T follicular helper cell (primary cell): ENCODE results near the gene PSME4.
"Not testable (repeated sequence)": the region's sequence is repeated elsewhere in the genome, so short reads cannot be mapped to it uniquely, and the experiment has no call there.

ENCODE experiments used
- DNase-seq: peaks from one replicate; pipeline ENCODE4 v3.0.0-alpha.2; 2020; ENCODE audit warnings: low read depth

PSME4 gene

GRCh38 chr2:53840580-53840979, 130.2 kb downstream of the PSME4 start:
- DNase-seq, result no peak

GRCh38 chr2:53829980-53830290, 140.9 kb downstream of the PSME4 start:
- DNase-seq, result not testable (repeated sequence)

- no peak for DNase-seq
Observed at GRCh38 chr2:53829273-53829979, 141.4 kb downstream of the PSME4 start.

DNA sequence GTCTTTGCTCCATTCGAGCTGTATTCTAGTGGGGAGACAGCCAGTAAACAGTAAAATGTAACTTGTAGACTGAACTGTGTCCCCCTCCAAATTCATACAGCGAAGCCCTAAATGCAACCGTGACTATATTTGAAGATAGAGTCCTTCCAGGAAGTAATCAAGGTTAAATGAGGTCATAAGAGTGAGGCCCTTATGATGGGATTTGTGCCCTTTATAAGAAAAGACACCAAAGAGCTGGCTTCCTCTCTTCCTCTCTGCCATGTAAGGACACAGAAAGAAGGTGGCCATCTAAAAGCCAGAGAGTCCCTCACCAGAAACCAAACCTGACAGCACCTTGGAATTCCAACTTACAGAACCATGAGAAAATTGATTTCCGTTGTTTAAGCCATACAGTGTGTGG, 142.5 kb downstream of the PSME4 start:
- DNase-seq, result no peak

- DNase-seq, result no peak
Observed at GRCh38 chr2:53827398-53828175, 143.2 kb downstream of the PSME4 start.

- DNase-seq, result no peak
Observed at GRCh38 chr2:53826587-53827397, 144.0 kb downstream of the PSME4 start.

- DNase-seq, result no peak
Observed at GRCh38 chr2:53826030-53826410, 144.8 kb downstream of the PSME4 start.

- DNase-seq, result not testable (repeated sequence)
Observed at GRCh38 chr2:53823639-53824038, 147.2 kb downstream of the PSME4 start.

DNA sequence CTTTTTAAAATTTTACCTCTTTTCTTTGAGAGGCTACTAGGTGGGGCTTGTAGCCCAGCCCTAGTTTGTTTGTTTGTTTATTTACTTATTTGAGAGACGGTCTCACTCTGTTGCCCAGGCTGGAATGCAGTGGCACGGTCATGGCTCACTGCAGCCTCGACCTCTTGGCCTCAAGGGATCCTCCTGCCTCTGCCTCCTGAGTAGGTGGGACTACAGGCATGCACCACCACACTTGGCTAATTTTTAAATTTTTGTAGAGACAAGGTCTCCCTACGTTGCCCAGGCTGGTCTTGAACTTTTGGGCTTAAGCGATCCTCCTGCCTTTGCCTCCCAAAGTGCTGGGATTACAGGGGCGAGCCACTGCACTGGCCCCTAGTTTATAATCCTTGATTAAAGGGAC, 149.0 kb downstream of the PSME4 start:
- DNase-seq, result no peak

DNA sequence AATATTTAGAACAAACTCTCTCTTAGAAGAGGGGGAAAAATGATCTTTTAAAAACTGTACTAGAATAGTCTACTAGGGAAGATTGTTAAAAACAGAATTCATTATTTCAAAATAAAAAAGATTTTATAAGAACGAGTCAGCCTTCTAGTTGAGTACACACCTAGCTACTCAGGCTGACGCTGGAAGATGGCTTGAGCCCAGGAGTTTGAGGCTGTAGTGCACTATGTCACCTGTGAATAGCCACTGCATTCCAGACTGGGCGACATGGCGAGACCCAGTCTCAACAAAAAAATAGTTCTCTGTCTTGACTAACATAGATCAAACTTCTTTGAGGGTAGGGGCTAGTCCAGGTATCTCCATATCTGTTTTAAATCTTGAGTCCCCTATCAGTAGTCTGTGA, 150.1 kb downstream of the PSME4 start:
- no peak for DNase-seq

GRCh38 chr2:53820048-53820447, 150.7 kb downstream of the PSME4 start:
- DNase-seq, result no peak

DNA sequence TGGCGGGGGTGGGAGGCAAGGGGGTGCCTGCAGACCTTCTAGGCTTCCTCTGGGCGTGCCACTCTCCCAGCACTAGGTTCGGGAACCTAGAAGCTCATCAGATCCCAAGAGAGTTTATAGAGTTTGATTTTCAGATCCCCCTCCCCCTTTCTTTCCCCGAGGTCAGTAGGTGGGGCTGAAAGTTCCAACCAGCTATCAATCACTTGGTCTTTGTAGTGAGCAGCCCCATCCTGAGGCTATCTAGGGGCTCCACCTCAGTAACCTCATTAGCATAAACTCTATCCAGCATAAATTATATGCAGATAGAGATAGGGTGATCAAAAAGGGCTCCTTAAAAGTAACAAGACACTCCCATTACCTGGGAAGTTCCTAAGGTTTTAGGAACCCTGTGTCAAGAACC, 151.2 kb downstream of the PSME4 start:
- no peak for DNase-seq

- no peak for DNase-seq
Observed at GRCh38 chr2:53818854-53819435, 151.8 kb downstream of the PSME4 start.
